HepG2 (cell line): Measurements from ENCODE around the gene STX10. TPM values are rescaled to one million over a fixed set of nuclear protein-coding genes. Genes with fewer than 3 reads are reported as not detected.
A peak's percentile ranks its signal among the peaks of the same experiment; 100 is the strongest.

Experiments used
- HMG20B ChIP-seq: conservative IDR thresholded peaks from 2 replicates; pipeline ENCODE4 v1.6.1; 2016; ENCODE audit warnings: missing genetic modification reagents, missing compliant biosample characterization
- KLF9 ChIP-seq: IDR thresholded peaks from 2 replicates; pipeline ENCODE4 v1.6.1; 2016; ENCODE audit warnings: low read depth
- MIER2 ChIP-seq: IDR thresholded peaks from 2 replicates; pipeline ENCODE4 v1.6.1; 2016; ENCODE audit warnings: missing biosample characterization, missing genetic modification reagents
- NR3C1 ChIP-seq: sonication (generic); formaldehyde crosslinking; IDR thresholded peaks from 2 replicates; pipeline ENCODE4 v1.4.0; 2020; ENCODE audit warnings: missing genetic modification reagents
- PRMT3 ChIP-seq: sonication (generic); formaldehyde crosslinking; IDR thresholded peaks from 2 replicates; pipeline ENCODE4 v1.8.1; 2022; ENCODE audit warnings: low read depth, mild to moderate bottlenecking, moderate library complexity, missing genetic modification reagents, borderline replicate concordance
- RAD21 ChIP-seq: fragments of 450-650 bp; formaldehyde crosslinking; IDR thresholded peaks from 2 replicates; pipeline ENCODE4 v1.5.0; 2020; ENCODE audit warnings: mild to moderate bottlenecking
- RXRB ChIP-seq: IDR thresholded peaks from 2 replicates; pipeline ENCODE4 v1.6.1; 2016; ENCODE audit warnings: borderline replicate concordance, missing genetic modification reagents, missing compliant biosample characterization
- SAFB2 ChIP-seq: sonication (generic); formaldehyde crosslinking; IDR thresholded peaks from 2 replicates; pipeline ENCODE4 v1.5.1; 2020; ENCODE audit warnings: missing genetic modification reagents, low read depth, mild to moderate bottlenecking, borderline replicate concordance
- SKI ChIP-seq: fragments of 450-650 bp; IDR thresholded peaks from one replicate; pipeline ENCODE4 v1.6.1; 2018; ENCODE audit warnings: mild to moderate bottlenecking; ENCODE audit not compliant: partially characterized antibody
- TP53 ChIP-seq: sonication (generic); formaldehyde crosslinking; conservative IDR thresholded peaks from 2 replicates; pipeline ENCODE4 v1.4.0; 2020; ENCODE audit warnings: missing genetic modification reagents
- ZBTB21 ChIP-seq: sonication (generic); formaldehyde crosslinking; IDR thresholded peaks from 2 replicates; pipeline ENCODE4 v1.4.0; 2020; ENCODE audit warnings: missing genetic modification reagents
- ZNF225 ChIP-seq: sonication (generic); formaldehyde crosslinking; IDR thresholded peaks from 2 replicates; pipeline ENCODE4 v1.4.0; 2020; ENCODE audit warnings: mild to moderate bottlenecking, missing genetic modification reagents
- ZNF335 ChIP-seq: sonication (generic); formaldehyde crosslinking; IDR thresholded peaks from 2 replicates; pipeline ENCODE4 v1.4.0; 2020; ENCODE audit warnings: missing genetic modification reagents
- ZNF367 ChIP-seq: sonication (generic); formaldehyde crosslinking; IDR thresholded peaks from 2 replicates; pipeline ENCODE4 v1.4.0; 2020; ENCODE audit warnings: missing genetic modification reagents, borderline replicate concordance
- ZNF549 ChIP-seq: sonication (generic); formaldehyde crosslinking; IDR thresholded peaks from 2 replicates; pipeline ENCODE4 v1.5.0; 2020; ENCODE audit warnings: missing genetic modification reagents
- ZNF556 ChIP-seq: sonication (generic); formaldehyde crosslinking; IDR thresholded peaks from 2 replicates; pipeline ENCODE4 v1.4.0; 2020; ENCODE audit warnings: mild to moderate bottlenecking, missing genetic modification reagents, borderline replicate concordance
- ZNF652 ChIP-seq: IDR thresholded peaks from 2 replicates; pipeline ENCODE4 v1.6.1; 2016; ENCODE audit warnings: low read depth, borderline replicate concordance
- ZNF713 ChIP-seq: sonication (generic); formaldehyde crosslinking; IDR thresholded peaks from 2 replicates; pipeline ENCODE4 v1.4.0; 2020; ENCODE audit warnings: mild to moderate bottlenecking, missing genetic modification reagents
- ZSCAN25 ChIP-seq: sonication (generic); formaldehyde crosslinking; IDR thresholded peaks from 2 replicates; pipeline ENCODE4 v1.8.0; 2022; ENCODE audit warnings: mild to moderate bottlenecking, missing genetic modification reagents
- polyA plus RNA-seq, 8 experiments: library from polyadenylated mRNA; depleted of rRNA in 3 of 8; stranded (reverse) in 7 of 8; unstranded in 1 of 8; fragments of >200 nt; fragmentation: Illumina TruSeq in 4 of 8; extraction: Trizol in 4 of 8; gene quantifications; 2 replicates each; pipeline versions ENCODE4 v1.2.1 to v1.2.3, GENCODE V29; 2011 to 2016; ENCODE audit warnings: low read depth in 4 of 8, missing spikeins in 1 of 8, mixed read lengths in 1 of 8; ENCODE audit not compliant: insufficient read depth in 1 of 8
- total RNA-seq, 5 experiments: library from RNA; depleted of rRNA; stranded (reverse); fragments of >200 nt; fragmentation: Illumina TruSeq; extraction: Trizol; gene quantifications; 2 replicates each; pipeline ENCODE4 v1.2.3, GENCODE V29; 2016; ENCODE audit warnings: low read depth in 1 of 5
- TF ChIP-seq, protein P1 (sequence below): sonication (generic); formaldehyde crosslinking; IDR thresholded peaks from 2 replicates; pipeline ENCODE4 v1.4.0; 2020; ENCODE audit warnings: missing genetic modification reagents
- TF ChIP-seq, protein P2 (sequence below): sonication (generic); formaldehyde crosslinking; IDR thresholded peaks from 2 replicates; pipeline ENCODE4 v1.9.0; 2021; ENCODE audit warnings: missing genetic modification reagents, borderline replicate concordance
- TF ChIP-seq, protein P3 (sequence below): sonication (generic); formaldehyde crosslinking; IDR thresholded peaks from 2 replicates; pipeline ENCODE4 v1.4.0; 2020; ENCODE audit warnings: missing genetic modification reagents, borderline replicate concordance
- TF ChIP-seq, protein P4 (sequence below): sonication (generic); formaldehyde crosslinking; IDR thresholded peaks from 2 replicates; pipeline ENCODE4 v1.4.0; 2020; ENCODE audit warnings: missing genetic modification reagents

Gene STX10
- total and polyA plus RNA-seq, 2 of the 13 experiments (the other 11 are each of a cell fraction or from before 2014, with no cell fraction given), result 47.9 to 66.4 TPM

DNA sequence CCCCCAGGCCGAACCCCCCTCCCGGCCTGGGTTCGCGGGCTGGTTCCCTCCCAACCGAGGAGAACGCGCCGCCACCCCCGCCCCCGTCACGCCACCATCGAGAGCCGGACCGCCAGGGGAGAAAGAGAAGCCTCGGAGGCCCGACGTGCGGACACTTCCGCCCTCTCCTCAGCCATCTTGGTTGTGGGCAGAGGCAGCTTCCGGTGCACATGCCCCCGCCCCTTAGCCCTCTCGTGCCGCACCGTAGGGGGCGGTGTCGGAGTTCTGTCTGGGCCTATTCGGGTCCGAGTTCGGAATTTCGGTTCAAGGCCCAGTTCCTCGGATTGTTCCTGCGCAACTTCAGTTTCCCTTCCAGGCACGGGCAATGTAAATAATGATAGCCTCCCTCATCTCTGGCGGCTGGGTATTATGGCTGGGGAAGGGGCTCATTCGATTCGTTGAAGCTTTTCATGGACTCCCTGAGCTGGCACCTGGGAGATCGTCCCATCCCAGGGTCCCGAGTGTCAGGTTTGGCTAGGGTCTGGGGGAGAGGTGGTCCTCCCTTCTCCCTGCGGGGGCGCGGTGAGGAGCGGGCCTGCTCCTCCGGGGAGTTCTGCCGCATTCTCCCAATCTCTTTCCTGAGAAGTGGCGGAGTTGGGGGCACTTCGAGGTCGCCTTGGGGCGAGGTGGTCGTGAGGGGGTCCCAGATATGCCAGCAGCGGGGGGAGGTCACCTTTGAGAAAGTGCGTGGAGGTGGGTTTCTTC, at the start of gene STX10, which contains the start of gene IER2 (continued):
- TF ChIP-seq, protein P1, sequence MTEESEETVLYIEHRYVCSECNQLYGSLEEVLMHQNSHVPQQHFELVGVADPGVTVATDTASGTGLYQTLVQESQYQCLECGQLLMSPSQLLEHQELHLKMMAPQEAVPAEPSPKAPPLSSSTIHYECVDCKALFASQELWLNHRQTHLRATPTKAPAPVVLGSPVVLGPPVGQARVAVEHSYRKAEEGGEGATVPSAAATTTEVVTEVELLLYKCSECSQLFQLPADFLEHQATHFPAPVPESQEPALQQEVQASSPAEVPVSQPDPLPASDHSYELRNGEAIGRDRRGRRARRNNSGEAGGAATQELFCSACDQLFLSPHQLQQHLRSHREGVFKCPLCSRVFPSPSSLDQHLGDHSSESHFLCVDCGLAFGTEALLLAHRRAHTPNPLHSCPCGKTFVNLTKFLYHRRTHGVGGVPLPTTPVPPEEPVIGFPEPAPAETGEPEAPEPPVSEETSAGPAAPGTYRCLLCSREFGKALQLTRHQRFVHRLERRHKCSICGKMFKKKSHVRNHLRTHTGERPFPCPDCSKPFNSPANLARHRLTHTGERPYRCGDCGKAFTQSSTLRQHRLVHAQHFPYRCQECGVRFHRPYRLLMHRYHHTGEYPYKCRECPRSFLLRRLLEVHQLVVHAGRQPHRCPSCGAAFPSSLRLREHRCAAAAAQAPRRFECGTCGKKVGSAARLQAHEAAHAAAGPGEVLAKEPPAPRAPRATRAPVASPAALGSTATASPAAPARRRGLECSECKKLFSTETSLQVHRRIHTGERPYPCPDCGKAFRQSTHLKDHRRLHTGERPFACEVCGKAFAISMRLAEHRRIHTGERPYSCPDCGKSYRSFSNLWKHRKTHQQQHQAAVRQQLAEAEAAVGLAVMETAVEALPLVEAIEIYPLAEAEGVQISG (CRISPR knock-in tag), result peak; percentile 99
- TF ChIP-seq ZNF335 (CRISPR knock-in tag) (peak; percentile 79), RAD21 (peak; percentile 64), ZNF367 (CRISPR knock-in tag) (no peak), TP53 (CRISPR knock-in tag) (no peak), SAFB2 (CRISPR knock-in tag) (no peak; the same call in 1 of the 2 replicates), ZNF549 (no peak), HMG20B (peak; percentile 50; the same call in 1 of the 2 replicates), MIER2 (CRISPR knock-in tag) (peak; percentile 38; the same call in 1 of the 2 replicates), SKI (peak; percentile 94), ZNF225 (CRISPR knock-in tag) (no peak), ZNF556 (CRISPR knock-in tag) (peak; percentile 52; the same call in 1 of the 2 replicates), ZNF652 (CRISPR knock-in tag) (peak; percentile 31; the same call in 1 of the 2 replicates), PRMT3 (CRISPR knock-in tag) (no peak), ZNF713 (CRISPR knock-in tag) (no peak), RXRB (CRISPR knock-in tag) (peak; percentile 77; the same call in 1 of the 2 replicates), NR3C1 (CRISPR knock-in tag) (no peak), ZSCAN25 (no peak), ZBTB21 (CRISPR knock-in tag) (no peak), KLF9 (CRISPR knock-in tag) (no peak)
- TF ChIP-seq, protein P2, sequence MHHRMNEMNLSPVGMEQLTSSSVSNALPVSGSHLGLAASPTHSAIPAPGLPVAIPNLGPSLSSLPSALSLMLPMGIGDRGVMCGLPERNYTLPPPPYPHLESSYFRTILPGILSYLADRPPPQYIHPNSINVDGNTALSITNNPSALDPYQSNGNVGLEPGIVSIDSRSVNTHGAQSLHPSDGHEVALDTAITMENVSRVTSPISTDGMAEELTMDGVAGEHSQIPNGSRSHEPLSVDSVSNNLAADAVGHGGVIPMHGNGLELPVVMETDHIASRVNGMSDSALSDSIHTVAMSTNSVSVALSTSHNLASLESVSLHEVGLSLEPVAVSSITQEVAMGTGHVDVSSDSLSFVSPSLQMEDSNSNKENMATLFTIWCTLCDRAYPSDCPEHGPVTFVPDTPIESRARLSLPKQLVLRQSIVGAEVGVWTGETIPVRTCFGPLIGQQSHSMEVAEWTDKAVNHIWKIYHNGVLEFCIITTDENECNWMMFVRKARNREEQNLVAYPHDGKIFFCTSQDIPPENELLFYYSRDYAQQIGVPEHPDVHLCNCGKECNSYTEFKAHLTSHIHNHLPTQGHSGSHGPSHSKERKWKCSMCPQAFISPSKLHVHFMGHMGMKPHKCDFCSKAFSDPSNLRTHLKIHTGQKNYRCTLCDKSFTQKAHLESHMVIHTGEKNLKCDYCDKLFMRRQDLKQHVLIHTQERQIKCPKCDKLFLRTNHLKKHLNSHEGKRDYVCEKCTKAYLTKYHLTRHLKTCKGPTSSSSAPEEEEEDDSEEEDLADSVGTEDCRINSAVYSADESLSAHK (CRISPR knock-in tag), result no peak
- TF ChIP-seq, protein P3, sequence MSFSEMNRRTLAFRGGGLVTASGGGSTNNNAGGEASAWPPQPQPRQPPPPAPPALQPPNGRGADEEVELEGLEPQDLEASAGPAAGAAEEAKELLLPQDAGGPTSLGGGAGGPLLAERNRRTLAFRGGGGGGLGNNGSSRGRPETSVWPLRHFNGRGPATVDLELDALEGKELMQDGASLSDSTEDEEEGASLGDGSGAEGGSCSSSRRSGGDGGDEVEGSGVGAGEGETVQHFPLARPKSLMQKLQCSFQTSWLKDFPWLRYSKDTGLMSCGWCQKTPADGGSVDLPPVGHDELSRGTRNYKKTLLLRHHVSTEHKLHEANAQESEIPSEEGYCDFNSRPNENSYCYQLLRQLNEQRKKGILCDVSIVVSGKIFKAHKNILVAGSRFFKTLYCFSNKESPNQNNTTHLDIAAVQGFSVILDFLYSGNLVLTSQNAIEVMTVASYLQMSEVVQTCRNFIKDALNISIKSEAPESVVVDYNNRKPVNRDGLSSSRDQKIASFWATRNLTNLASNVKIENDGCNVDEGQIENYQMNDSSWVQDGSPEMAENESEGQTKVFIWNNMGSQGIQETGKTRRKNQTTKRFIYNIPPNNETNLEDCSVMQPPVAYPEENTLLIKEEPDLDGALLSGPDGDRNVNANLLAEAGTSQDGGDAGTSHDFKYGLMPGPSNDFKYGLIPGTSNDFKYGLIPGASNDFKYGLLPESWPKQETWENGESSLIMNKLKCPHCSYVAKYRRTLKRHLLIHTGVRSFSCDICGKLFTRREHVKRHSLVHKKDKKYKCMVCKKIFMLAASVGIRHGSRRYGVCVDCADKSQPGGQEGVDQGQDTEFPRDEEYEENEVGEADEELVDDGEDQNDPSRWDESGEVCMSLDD (CRISPR knock-in tag), result peak; percentile 24; the same call in 1 of the 2 replicates
- TF ChIP-seq, protein P4, sequence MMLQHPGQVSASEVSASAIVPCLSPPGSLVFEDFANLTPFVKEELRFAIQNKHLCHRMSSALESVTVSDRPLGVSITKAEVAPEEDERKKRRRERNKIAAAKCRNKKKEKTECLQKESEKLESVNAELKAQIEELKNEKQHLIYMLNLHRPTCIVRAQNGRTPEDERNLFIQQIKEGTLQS, result no peak
